GM12878 (cell line): ENCODE measurements around the gene MAIP1. TPM values are rescaled to one million over a fixed set of nuclear protein-coding genes. Genes with fewer than 3 reads are reported as not detected.

Source experiments
- BCL3 ChIP-seq: IDR thresholded peaks from 2 replicates; pipeline ENCODE4 v1.6.1; 2011; ENCODE audit warnings: borderline replicate concordance, low read depth, mild to moderate bottlenecking, moderate library complexity, low read length; ENCODE audit not compliant: insufficient read depth, poor library complexity, severe bottlenecking
- CBFB ChIP-seq: IDR thresholded peaks from 2 replicates; pipeline ENCODE4 v1.6.1; 2016; ENCODE audit warnings: antibody characterized with exemption, low read depth
- E4F1 ChIP-seq: fragments of 450-650 bp; IDR thresholded peaks from 2 replicates; pipeline ENCODE4 v1.6.1; 2018; ENCODE audit warnings: borderline replicate concordance, mild to moderate bottlenecking; ENCODE audit not compliant: partially characterized antibody
- IKZF1 ChIP-seq: fragments of 450-650 bp; conservative IDR thresholded peaks from 2 replicates; pipeline ENCODE4 v1.6.1; 2017; ENCODE audit warnings: antibody characterized with exemption, mild to moderate bottlenecking
- IRF5 ChIP-seq: fragments of 450-650 bp; IDR thresholded peaks from 2 replicates; pipeline ENCODE4 v1.6.1; 2017; ENCODE audit warnings: borderline replicate concordance
- KDM1A ChIP-seq: fragments of 200-600 bp; sonication (generic); IDR thresholded peaks from 2 replicates; pipeline ENCODE4 v1.6.1; 2016; ENCODE audit warnings: borderline replicate concordance
- LARP7 ChIP-seq: fragments of 450-650 bp; IDR thresholded peaks from 2 replicates; pipeline ENCODE4 v1.6.1; 2017; ENCODE audit warnings: mild to moderate bottlenecking
- MTA2 ChIP-seq: fragments of 450-650 bp; IDR thresholded peaks from 2 replicates; pipeline ENCODE4 v1.6.1; 2016; ENCODE audit warnings: low read depth, mild to moderate bottlenecking, moderate library complexity
- MYB ChIP-seq: fragments of 150-350 bp; IDR thresholded peaks from 2 replicates; pipeline ENCODE4 v1.6.1; 2014; ENCODE audit warnings: mild to moderate bottlenecking, low read depth, low read length, borderline replicate concordance
- NFYA ChIP-seq: IDR thresholded peaks from 2 replicates; pipeline ENCODE4 v1.6.1; 2011; ENCODE audit warnings: low read depth, mild to moderate bottlenecking, low read length, improper control_type of control experiment, borderline replicate concordance
- PAX8 ChIP-seq: fragments of 450-650 bp; IDR thresholded peaks from 2 replicates; pipeline ENCODE4 v1.6.1; 2017; ENCODE audit warnings: mild to moderate bottlenecking, moderate library complexity
- POU2F2 ChIP-seq: IDR thresholded peaks from 3 replicates; pipeline ENCODE4 v1.6.1; 2011; ENCODE audit warnings: low read depth, mild to moderate bottlenecking, low read length, borderline replicate concordance
- PRDM15 ChIP-seq: fragments of 450-650 bp; formaldehyde crosslinking; IDR thresholded peaks from 2 replicates; pipeline ENCODE4 v1.4.0; 2020; ENCODE audit warnings: mild to moderate bottlenecking, moderate library complexity
- SMC3 ChIP-seq: IDR thresholded peaks from 2 replicates; pipeline ENCODE4 v1.6.1; 2011; ENCODE audit warnings: low read length, improper control_type of control experiment, borderline replicate concordance
- YBX1 ChIP-seq: fragments of 450-650 bp; IDR thresholded peaks from 2 replicates; pipeline ENCODE4 v1.6.1; 2016; ENCODE audit warnings: antibody characterized with exemption
- ZNF687 ChIP-seq: fragments of 450-650 bp; IDR thresholded peaks from 2 replicates; pipeline ENCODE4 v1.6.1; 2017; ENCODE audit warnings: mild to moderate bottlenecking, moderate library complexity
- polyA plus RNA-seq, 11 experiments: library from polyadenylated mRNA; depleted of rRNA in 4 of 11; unstranded in 6 of 11; stranded (reverse) in 5 of 11; fragments of >200 nt; fragmentation: Nextera tagmentation in 4 of 11; fragmentation: Illumina TruSeq in 1 of 11; extraction: Ambion mirVana in 4 of 11; extraction: Trizol in 1 of 11; gene quantifications; 1 replicate in 1 of 11; 2 replicates in 10 of 11; pipeline versions ENCODE4 v1.2.1 to v1.2.3, GENCODE V29; 2011 to 2016; ENCODE audit warnings: inconsistent platforms in 2 of 11, missing spikeins in 2 of 11, low read depth in 1 of 11
- total RNA-seq, 4 experiments: library from RNA; depleted of rRNA in 3 of 4; stranded (reverse); fragments of >200 nt in 3 of 4; fragmentation: Illumina TruSeq in 1 of 4; extraction: Trizol in 1 of 4; gene quantifications; 2 replicates each; pipeline versions ENCODE4 v1.2.1 to v1.2.3, GENCODE V29; 2013 to 2021

Gene MAIP1
- total and polyA plus RNA-seq, 10 of the 15 experiments (the other 5 are each of a cell fraction or from before 2014, with no cell fraction given), result 5.4 to 41.4 (median 25.4) TPM

- TF ChIP-seq ZNF687 (no peak), IKZF1 (peak; percentile 99), POU2F2 (peak; percentile 60; the same call in 1 of the 3 replicates), PRDM15 (CRISPR knock-in tag) (no peak), LARP7 (peak; percentile 97), E4F1 (peak; percentile 94), CBFB (no peak), IRF5 (no peak), KDM1A (no peak), MTA2 (peak; percentile 99), YBX1 (no peak), SMC3 (no peak), BCL3 (no peak), MYB (no peak), NFYA (no peak), PAX8 (no peak)
Observed at GRCh38 chr2:199955339-199956061, at the start of gene MAIP1, which contains the start of gene TYW5 (continued).
